H1 (cell line): ENCODE measurements around the gene FOXN3. TPM values are rescaled to one million over a fixed set of nuclear protein-coding genes. Genes with fewer than 3 reads are reported as not detected.

Source experiments
- CTCF ChIA-PET: fragments of 300-600 bp; sonication (Branson Sonifier 250); formaldehyde crosslinking; loops from one replicate; lab custom pipeline; 2021; ENCODE audit not compliant: partially characterized antibody; lab: Charles Lee
- POLR2A ChIA-PET: fragments of 300-600 bp; sonication (Branson Sonifier 250); formaldehyde crosslinking; loops from one replicate; lab custom pipeline; 2021; ENCODE audit warnings: inconsistent platforms; ENCODE audit not compliant: partially characterized antibody; lab: Charles Lee
- DNase-seq, 2 experiments: peaks; one replicate each; pipeline versions ENCODE4 v3.0.0 to v3.0.0-alpha.2; 2010 to 2022; ENCODE audit warnings: low spot score in 2 of 2, low read depth in 1 of 2, mixed read lengths in 1 of 2
- FAIRE-seq: peaks from 2 replicates; lab custom pipeline; 2011; peaks lifted over from hg19 to GRCh38; lab: Jason Lieb, UNC
- H2AFZ ChIP-seq: 2 replicates; pipeline ENCODE4 v1.8.1; 2012; ENCODE audit warnings: low read length, inconsistent platforms
- H2AK5ac ChIP-seq: 2 replicates; pipeline ENCODE4 v1.6.1; 2013; ENCODE audit warnings: low read depth, low read length
- H2BK120ac ChIP-seq: replicated peaks from 2 replicates; pipeline ENCODE3; 2013; ENCODE audit warnings: low read depth, low read length, inconsistent platforms
- H2BK12ac ChIP-seq: 2 replicates; pipeline ENCODE4 v1.6.1; 2013; ENCODE audit warnings: low read depth, low read length
- H2BK15ac ChIP-seq: 2 replicates; pipeline ENCODE4 v1.6.1; 2013; ENCODE audit warnings: low read length
- H2BK20ac ChIP-seq: 2 replicates; pipeline ENCODE4 v1.6.1; 2013; ENCODE audit warnings: low read length
- H2BK5ac ChIP-seq: 2 replicates; pipeline ENCODE4 v1.6.1; 2013; ENCODE audit warnings: low read depth, low read length
- H3K14ac ChIP-seq: 2 replicates; pipeline ENCODE4 v1.6.1; 2013; ENCODE audit warnings: inconsistent platforms; ENCODE audit not compliant: insufficient read length
- H3K18ac ChIP-seq: 2 replicates; pipeline ENCODE4 v1.6.1; 2013; ENCODE audit warnings: low read length; ENCODE audit errors: extremely low read depth
- H3K23ac ChIP-seq: 2 replicates; pipeline ENCODE4 v1.6.1; 2013; ENCODE audit warnings: inconsistent platforms; ENCODE audit not compliant: insufficient read length
- H3K23me2 ChIP-seq: 2 replicates; pipeline ENCODE4 v1.6.1; 2013; ENCODE audit warnings: low read depth, low read length
- H3K27ac ChIP-seq: 2 replicates; pipeline ENCODE4 v1.6.1; 2011; ENCODE audit warnings: low read depth, low read length, inconsistent platforms
- H3K27me3 ChIP-seq, 4 experiments: replicated peaks in 1 of 4; 1 replicate in 1 of 4; 2 replicates in 3 of 4; pipeline versions ENCODE4 v1.6.1 to v1.8.1; 2011 to 2013; ENCODE audit warnings: low read length in 3 of 4, mild to moderate bottlenecking in 3 of 4, inconsistent platforms in 2 of 4, mixed read lengths in 2 of 4, moderate library complexity in 1 of 4; ENCODE audit not compliant: control insufficient read depth in 3 of 4, insufficient read depth in 3 of 4; ENCODE audit errors: extremely low read depth in 1 of 4
- H3K36me3 ChIP-seq, 4 experiments: 2 replicates each; pipeline versions ENCODE4 v1.6.1 to v1.8.1; 2011 to 2013; ENCODE audit warnings: mild to moderate bottlenecking in 4 of 4, low read length in 3 of 4, moderate library complexity in 2 of 4, control low read depth in 1 of 4, inconsistent platforms in 1 of 4; ENCODE audit not compliant: insufficient read depth in 4 of 4, control insufficient read depth in 2 of 4
- H3K4ac ChIP-seq: replicated peaks from 2 replicates; pipeline ENCODE3; 2013; ENCODE audit warnings: low read length, low read depth, mixed read lengths, inconsistent platforms; ENCODE audit not compliant: insufficient read length
- H3K4me1 ChIP-seq, 4 experiments: replicated peaks in 1 of 4; 1 replicate in 1 of 4; 2 replicates in 3 of 4; pipeline versions ENCODE4 v1.6.1 to v1.8.1; 2011 to 2013; ENCODE audit warnings: low read length in 3 of 4, inconsistent platforms in 2 of 4, mixed read lengths in 1 of 4; ENCODE audit not compliant: insufficient read depth in 4 of 4, control insufficient read depth in 3 of 4
- H3K4me2 ChIP-seq, 2 experiments: 2 replicates each; pipeline versions ENCODE4 v1.6.1 to v1.8.1; 2011 to 2013; ENCODE audit warnings: low read depth in 2 of 2, low read length in 2 of 2, control low read depth in 1 of 2, inconsistent platforms in 1 of 2, mild to moderate bottlenecking in 1 of 2; ENCODE audit not compliant: insufficient read depth in 1 of 2
- H3K4me3 ChIP-seq, 4 experiments: fragments of 200-600, 300-600 bp in 1 of 4; sonication (generic), shearing (Covaris generic), sonication (Bioruptor Twin) in 1 of 4; 2 replicates each; pipeline versions ENCODE4 v1.5.1 to v1.8.1; 2011 to 2016; ENCODE audit warnings: low read length in 4 of 4, low read depth in 3 of 4, control low read depth in 2 of 4, inconsistent platforms in 2 of 4, mild to moderate bottlenecking in 2 of 4, mixed read lengths in 1 of 4, moderate library complexity in 1 of 4; ENCODE audit not compliant: insufficient read depth in 2 of 4; ENCODE audit errors: extremely low read depth in 1 of 4
- H3K56ac ChIP-seq: replicated peaks from 2 replicates; pipeline ENCODE3; 2013; ENCODE audit warnings: low read depth, mild to moderate bottlenecking, mixed read lengths, low read length, inconsistent platforms; ENCODE audit not compliant: insufficient read length
- H3K79me1 ChIP-seq: 2 replicates; pipeline ENCODE4 v1.6.1; 2013; ENCODE audit warnings: low read depth, low read length, control low read depth
- H3K79me2 ChIP-seq, 2 experiments: 2 replicates each; pipeline versions ENCODE4 v1.6.1 to v1.8.1; 2012 to 2013; ENCODE audit warnings: low read length in 2 of 2, mild to moderate bottlenecking in 2 of 2, inconsistent platforms in 1 of 2; ENCODE audit not compliant: insufficient read depth in 2 of 2, control insufficient read depth in 1 of 2
- H3K9ac ChIP-seq, 4 experiments: replicated peaks in 1 of 4; 1 replicate in 1 of 4; 2 replicates in 3 of 4; pipeline versions ENCODE4 v1.6.1 to v1.8.1; 2011 to 2013; ENCODE audit warnings: low read depth in 3 of 4, low read length in 3 of 4, control low read depth in 2 of 4, mild to moderate bottlenecking in 2 of 4, moderate library complexity in 2 of 4, inconsistent platforms in 1 of 4; ENCODE audit errors: extremely low read depth in 1 of 4
- H3K9me3 ChIP-seq, 2 experiments: 2 replicates each; pipeline versions ENCODE4 v1.6.1 to v1.8.1; 2012 to 2013; ENCODE audit warnings: mild to moderate bottlenecking in 2 of 2, moderate library complexity in 2 of 2, control low read depth in 1 of 2, inconsistent platforms in 1 of 2, low read depth in 1 of 2, low read length in 1 of 2, mixed read lengths in 1 of 2; ENCODE audit not compliant: insufficient read depth in 2 of 2
- H4K20me1 ChIP-seq, 2 experiments: replicated peaks in 1 of 2; 2 replicates each; pipeline versions ENCODE3 to v1.8.1; 2011 to 2013; ENCODE audit warnings: inconsistent platforms in 2 of 2, low read length in 2 of 2, mild to moderate bottlenecking in 1 of 2; ENCODE audit not compliant: insufficient read depth in 2 of 2, control insufficient read depth in 1 of 2
- H4K5ac ChIP-seq: 2 replicates; pipeline ENCODE4 v1.6.1; 2013; ENCODE audit warnings: low read length, low read depth, mixed read lengths, inconsistent platforms; ENCODE audit not compliant: insufficient read length
- H4K8ac ChIP-seq: 2 replicates; pipeline ENCODE4 v1.8.0; 2013; ENCODE audit warnings: mild to moderate bottlenecking, moderate library complexity, low read length, inconsistent platforms; ENCODE audit not compliant: insufficient read depth; ENCODE audit errors: extremely low read depth
- H4K91ac ChIP-seq: replicated peaks from 2 replicates; pipeline ENCODE3; 2013; ENCODE audit warnings: low read length, mixed read lengths, inconsistent platforms; ENCODE audit not compliant: insufficient read length
- WGBS, 2 experiments: shearing (Covaris generic) in 1 of 2; methylation state at CpG; one replicate each; pipeline versions ENCODE4 v1.1.6 to v1.1.7; 2013 to 2015; ENCODE audit warnings: low lambda C conversion rate in 2 of 2, mixed read lengths in 2 of 2, inconsistent platforms in 1 of 2, low coverage in 1 of 2, missing lambda C conversion rate in 1 of 2; ENCODE audit not compliant: insufficient replicate concordance in 2 of 2, insufficient coverage in 1 of 2, insufficient read length in 1 of 2; ENCODE audit errors: extremely low coverage in 1 of 2, missing lambda C conversion rate in 1 of 2; 5-methylcytosine and 5-hydroxymethylcytosine counted together
- polyA plus RNA-seq, 7 experiments: library from polyadenylated mRNA; depleted of rRNA in 3 of 7; stranded (reverse) in 5 of 7; unstranded in 2 of 7; fragments of >200 nt in 5 of 7; fragments of 200-250 nt in 2 of 7; gene quantifications; 1 replicate in 5 of 7; 2 replicates in 1 of 7; 4 replicates in 1 of 7; pipeline versions ENCODE4 v1.2.1 to v1.2.3, GENCODE V29; 2011 to 2013; ENCODE audit warnings: missing spikeins in 2 of 7, mixed read lengths in 2 of 7
- total RNA-seq: library from RNA; stranded (reverse); fragmentation: NEBNext Ultra II Directional; extraction: Animal tissue kit (Norgen Biotek cat#: 25700); gene quantifications from 2 replicates; pipeline ENCODE4 v1.2.1, GENCODE V29; 2021

Gene FOXN3
- total and polyA plus RNA-seq, 2 of the 8 experiments (the other 6 are each of a cell fraction or from before 2014, with no cell fraction given), result 52.6 to 178 TPM

DNA sequence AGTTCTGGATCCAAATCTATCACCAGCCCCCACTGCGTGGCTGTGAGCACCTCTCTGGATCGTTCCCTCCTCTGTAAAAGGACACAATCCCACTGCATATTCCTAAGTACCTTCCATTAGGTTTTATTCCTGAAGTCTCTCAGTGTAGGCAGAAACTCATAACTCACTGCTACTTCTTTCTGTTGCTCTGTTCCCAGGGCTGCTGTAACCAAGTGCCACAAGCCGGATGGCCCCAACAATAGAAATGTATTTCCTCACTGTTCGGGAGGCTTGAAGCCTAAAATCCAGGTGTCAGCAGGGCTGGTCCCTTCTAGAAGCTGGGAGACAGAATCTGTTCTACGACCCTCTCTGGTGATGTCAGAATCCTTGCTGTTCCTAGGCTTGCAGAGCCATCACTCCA is 24.9 kb downstream of the FOXN3 start:
- FAIRE-seq, result no peak
- CTCF ChIA-PET, result interaction anchor here (1.2 kb wide), 1 partner anchor 23 kb away, joined by 3 read pairs; no protein-coding TSS in a partner anchor

More for the DNA sequence above, 24.9 kb downstream of the FOXN3 start:
- Histone ChIP-seq H3K4me1 (peaks cover 0 to 17% (median 8%) of the 10 kb centered on the region in 4 experiments), H3K9ac (no peak overlapping the region), H2BK5ac (0 out of 2 replicates have a peak overlapping the region, but pooled peaks have one; percentile 16), H2AK5ac (no peak overlapping the region), H3K14ac (no peak overlapping the region), H3K4ac (no peak overlapping the region), H3K9me3 (no peaks in the 10 kb centered on the region), H2BK20ac (no peak overlapping the region), H3K27ac (no peak overlapping the region; the same call in 1 of the 2 replicates), H3K36me3 (no peaks in the 10 kb centered on the region), H4K20me1 (peaks cover 34 to 36% of the 10 kb centered on the region in 2 experiments), H4K91ac (no peak overlapping the region), H3K79me1 (peaks cover 12% of the 10 kb centered on the region), H3K4me2 (no peak overlapping the region), H3K4me3 (no peak overlapping the region), H4K8ac (no peak overlapping the region), H3K23me2 (no peaks in the 10 kb centered on the region), H2BK12ac (no peak overlapping the region), H2BK15ac (no peak overlapping the region), H3K56ac (no peak overlapping the region), H4K5ac (no peak overlapping the region), H3K18ac (no peak overlapping the region), H3K23ac (no peak overlapping the region), H3K27me3 (no peaks in the 10 kb centered on the region), H2BK120ac (no peak overlapping the region), H2AFZ (no peak overlapping the region), H3K79me2 (peaks cover 48 to 99% of the 10 kb centered on the region in 2 experiments)
- DNase-seq, result no peak
- 90% methylated on average over 5 of the region's 5 CpGs; no CpG with 5 or more reads in 1 of the 2 experiments for WGBS, 2 experiments
- POLR2A ChIA-PET, result interaction anchor here (0.6 kb wide), 1 partner anchor 57 kb away, joined by 3 read pairs; no protein-coding TSS in a partner anchor
